Inflammatory macrophage (primary cell): ENCODE data around the gene MYO3B.

Source experiments
- DNase-seq, 2 donors: peaks; one replicate each; pipeline ENCODE4 v3.0.0-alpha.2; 2020 to 2022

The MYO3B gene

DNA sequence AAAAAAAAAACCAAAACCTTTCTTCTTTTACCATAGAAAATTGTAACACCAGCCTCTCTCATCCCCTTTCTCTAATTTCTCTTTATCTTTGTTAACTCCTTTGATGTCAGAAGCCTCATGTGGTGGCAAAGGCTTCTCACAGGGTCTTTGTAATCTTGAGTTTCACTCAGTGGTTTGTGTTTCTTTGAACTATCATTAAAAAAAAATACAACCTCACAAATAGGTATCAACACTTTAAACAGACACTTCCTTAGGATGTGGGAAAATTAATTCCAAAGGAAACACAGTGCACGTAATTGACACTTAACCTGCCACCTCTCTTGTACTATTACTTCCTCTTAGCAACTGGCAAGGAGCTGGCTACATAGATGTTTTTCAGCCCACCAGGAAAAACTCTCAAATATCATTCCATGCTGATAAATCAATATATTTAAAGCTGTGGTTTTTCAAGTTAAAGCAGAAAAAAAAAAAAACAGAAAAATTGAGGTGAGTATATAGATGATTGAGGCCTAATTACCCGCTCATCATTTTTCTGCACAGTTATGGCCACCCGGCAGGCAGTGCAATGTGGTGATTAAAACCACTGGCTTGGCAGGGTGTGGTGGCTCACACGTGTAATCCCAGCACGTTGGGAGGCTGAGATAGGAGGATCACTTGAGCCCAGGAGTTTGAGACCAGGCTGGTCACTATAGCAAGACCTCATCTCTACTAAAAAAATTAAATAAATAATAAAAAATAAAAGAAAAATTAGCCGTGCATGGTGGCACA, 193.5 kb downstream of the MYO3B start:
- DNase-seq: no peak

- no peak for DNase-seq
Measured at GRCh38 chr2:170375192-170375591, 197.2 kb downstream of the MYO3B start.

- DNase-seq: no peak
Measured at GRCh38 chr2:170377500-170378207, 199.7 kb downstream of the MYO3B start.

GRCh38 chr2:170380267-170380666, 202.3 kb downstream of the MYO3B start:
- DNase-seq: no peak

GRCh38 chr2:170381678-170382077, 203.7 kb downstream of the MYO3B start:
- no peak for DNase-seq

DNA sequence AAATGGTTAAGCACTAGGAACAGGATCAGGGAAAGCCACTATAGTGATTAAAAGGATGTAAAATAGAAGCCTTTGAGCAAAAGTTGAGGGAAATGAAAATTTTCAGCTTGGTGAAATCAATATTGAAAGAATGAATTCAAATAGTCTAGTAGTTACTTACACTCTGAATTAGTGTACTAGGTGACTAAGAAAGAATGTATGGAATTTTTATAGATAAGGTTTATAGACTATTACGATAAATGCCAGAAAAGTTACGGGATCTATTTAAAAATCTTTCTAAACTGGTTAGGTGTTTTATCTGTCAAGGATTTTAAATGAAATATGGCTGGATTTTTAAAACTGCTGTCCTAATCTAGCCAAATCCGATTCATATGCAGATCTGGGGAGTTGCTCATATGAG, 208.6 kb downstream of the MYO3B start:
- no peak for DNase-seq

- no peak for DNase-seq
Measured at GRCh38 chr2:170391018-170391417, 213.1 kb downstream of the MYO3B start.

GRCh38 chr2:170391697-170392096, 213.8 kb downstream of the MYO3B start:
- DNase-seq: no peak

GRCh38 chr2:170393861-170394498, 216.0 kb downstream of the MYO3B start:
- DNase-seq: no peak

DNA sequence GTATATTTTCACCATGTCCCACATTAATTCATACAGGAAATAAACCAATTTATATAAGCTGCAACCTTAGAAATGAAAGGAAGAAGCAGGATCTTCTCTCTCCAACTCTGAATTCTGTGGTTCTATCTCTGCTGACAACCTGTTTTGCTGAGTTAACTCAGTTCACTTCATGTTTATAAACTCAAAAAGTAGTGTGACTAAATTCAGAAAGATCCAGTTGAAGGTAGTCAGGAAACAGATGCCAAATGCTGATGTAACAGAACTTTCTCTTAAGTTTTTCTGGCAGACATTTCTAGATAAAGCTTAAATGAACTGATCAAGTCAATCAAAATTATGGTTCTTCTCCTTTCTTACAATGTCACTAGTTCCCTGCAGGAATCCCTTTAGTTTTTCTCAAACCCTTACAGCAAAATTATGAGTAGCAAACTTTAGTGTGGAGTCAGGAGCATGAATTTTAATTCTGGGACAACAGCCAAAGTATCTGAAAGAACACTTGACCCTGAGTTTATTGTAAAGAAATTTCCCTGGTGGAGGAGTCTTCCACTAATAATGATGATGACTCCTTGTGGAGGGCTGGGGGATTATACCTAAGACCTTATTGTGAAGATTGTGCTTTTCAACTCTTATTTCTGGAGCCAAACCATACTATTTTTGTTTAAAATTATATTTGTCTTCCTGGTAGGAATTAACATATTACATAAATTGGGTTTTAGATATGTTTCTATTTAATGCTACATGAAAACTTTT, 216.9 kb downstream of the MYO3B start:
- no peak for DNase-seq

DNA sequence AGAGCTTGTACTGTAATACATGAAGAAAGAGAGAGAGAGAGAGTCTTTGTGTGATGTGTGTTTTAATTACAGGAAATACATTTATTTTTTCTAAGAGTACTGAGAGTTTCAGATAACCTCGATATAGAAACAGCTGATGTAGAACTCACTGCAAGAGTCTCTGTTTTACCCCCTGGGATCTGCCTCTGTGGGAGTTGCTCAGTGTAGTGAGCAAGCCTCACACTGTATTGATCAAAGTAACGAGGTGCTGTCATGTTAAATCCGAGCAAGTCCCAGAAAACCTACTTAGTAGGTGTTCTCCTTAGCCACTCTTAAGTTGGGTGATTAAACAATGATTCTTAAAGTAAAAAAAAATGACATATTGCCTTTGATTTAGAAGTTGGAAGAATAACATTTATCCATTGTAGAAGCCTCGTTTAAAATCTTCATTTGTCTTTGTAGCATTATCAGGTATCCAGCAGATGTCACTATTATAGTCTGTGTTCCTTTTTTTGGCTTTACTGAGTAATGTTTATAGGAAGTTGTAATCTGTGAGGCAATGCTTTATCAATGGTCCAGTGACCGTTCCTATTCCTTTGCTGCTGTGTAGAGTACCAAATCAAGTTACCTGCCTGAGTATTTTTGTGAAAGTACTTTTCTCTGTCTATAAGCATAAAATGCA, 219.0 kb downstream of the MYO3B start:
- DNase-seq: peak in 1 of 2 donors; percentile 38

GRCh38 chr2:170401187-170401586, 223.2 kb downstream of the MYO3B start:
- DNase-seq: no peak

DNA sequence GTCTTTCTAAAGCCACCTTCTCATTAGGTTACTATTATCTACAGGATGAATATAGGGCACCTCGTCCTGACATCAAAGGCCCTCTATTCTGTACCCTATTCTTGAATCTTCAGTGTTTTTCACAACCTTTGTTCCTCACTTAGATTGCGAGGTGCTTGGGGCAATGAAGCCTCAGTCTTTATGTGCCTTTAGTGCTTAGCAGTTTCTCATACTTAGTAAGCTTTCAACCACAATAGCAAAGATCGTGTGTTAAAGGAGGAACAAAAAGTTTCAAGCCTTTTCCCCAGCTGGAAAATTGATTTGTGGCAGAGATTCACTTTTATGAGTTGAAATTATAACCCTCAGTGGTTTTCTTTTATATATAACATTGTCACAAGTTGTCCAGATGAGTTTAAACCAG, 226.9 kb downstream of the MYO3B start:
- no peak for DNase-seq

DNA sequence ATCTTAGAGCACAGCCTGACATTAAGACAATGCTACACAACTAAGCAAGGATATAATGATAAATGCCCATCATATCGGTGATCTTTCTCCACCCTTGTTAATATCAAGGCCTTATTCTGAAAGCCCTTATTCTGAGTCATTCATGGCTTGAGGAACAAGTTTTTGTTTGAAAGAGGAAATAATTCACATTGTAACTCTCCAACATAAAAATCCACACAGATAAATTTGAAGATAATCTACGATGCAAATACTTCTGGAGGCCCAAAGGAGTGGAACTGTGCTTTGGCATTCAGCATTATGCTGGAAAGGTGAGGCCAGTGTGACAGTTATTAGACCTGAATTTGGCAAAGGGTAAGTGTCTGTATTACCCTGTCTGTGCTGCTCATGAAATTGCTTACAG, 227.4 kb downstream of the MYO3B start:
- DNase-seq: no peak

DNA sequence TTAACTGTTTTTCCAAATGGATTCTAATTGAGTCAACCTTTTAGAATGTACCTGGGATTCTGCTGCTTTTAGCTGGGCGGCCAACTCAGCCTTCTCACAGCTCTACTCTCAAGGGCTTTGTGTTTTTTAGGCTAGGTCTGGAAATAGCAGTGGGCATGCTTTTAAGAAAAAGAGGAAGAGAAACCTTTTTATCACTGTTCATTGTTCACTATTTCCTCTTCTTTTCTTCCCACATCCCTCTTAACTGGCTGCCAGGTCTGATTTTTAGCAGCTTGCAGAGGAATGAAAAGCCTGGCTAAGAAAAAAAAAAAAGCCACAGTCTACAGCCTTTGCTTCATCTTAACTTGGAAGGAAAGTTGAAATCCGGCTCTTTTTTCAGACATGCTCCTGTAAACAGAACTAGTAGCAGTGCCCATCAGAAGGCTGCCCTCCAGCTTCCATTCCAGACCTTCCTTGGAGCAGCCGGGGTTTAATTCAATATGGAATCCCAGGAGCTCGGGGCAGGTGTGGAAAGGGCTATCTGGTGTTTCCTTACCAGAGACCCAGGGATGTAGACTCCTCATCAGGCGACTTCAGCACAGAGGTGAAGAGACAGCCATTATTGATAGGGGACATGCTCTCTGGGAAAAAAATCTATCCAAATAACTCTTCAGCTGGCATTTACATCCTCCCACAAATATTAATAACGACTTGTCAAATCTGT, 230.7 kb downstream of the MYO3B start:
- DNase-seq: no peak

- DNase-seq: peak; percentile 72 to 77
Measured at GRCh38 chr2:170409164-170409535, 231.2 kb downstream of the MYO3B start.

DNA sequence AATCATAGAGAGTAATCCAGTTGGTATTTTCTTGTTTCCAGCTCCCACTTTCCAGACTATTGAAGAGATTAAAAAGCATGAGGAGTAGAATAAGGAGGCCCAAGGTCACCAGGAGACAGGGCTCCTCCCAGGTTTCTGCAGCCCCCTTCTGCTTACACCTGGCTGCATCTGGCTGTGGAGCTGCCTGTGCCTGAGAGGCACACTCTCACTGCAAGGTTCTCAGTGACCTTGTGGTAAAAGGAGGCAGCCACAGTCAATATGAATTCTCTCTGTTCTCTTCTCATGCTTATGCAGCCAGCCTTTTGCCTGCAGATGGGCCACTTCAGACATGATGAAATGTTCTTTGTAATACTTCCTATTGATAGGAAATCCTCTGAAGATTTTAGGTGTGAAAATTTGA, 233.7 kb downstream of the MYO3B start:
- no peak for DNase-seq

DNA sequence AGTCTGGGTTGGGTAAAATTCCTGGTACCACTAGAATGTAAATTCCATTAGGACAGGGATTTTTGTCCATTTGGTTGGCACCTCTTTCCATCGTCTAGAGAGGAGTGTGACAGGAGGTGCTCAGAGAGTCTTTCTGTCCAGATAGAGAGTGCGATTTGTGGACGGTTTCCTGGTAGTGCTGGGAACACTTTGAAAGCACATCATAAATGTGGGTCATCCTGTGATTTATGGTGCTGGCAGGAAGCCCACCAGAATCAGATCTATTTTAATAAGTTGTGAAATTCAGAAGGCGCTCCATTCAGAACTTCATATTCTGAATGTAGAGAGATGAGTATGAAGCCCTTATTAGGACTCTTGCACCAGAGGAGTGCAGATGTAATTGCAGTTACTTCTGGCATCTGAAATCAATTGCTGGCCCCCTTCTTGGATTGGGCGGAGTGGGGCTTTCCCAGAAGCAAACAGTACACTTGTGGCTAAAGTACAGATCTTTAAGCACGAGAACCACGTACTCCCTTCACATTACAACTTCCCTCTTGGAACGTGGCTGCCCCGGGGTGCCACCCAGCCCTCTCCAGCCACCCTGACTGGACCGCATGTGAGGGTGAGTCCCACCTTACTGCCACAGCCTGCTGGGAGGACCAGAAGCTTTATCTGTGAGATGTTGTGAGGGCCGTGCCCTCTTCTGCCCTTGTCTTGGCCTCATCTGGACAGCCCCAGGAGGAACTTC, 243.2 kb downstream of the MYO3B start:
- no peak for DNase-seq

DNA sequence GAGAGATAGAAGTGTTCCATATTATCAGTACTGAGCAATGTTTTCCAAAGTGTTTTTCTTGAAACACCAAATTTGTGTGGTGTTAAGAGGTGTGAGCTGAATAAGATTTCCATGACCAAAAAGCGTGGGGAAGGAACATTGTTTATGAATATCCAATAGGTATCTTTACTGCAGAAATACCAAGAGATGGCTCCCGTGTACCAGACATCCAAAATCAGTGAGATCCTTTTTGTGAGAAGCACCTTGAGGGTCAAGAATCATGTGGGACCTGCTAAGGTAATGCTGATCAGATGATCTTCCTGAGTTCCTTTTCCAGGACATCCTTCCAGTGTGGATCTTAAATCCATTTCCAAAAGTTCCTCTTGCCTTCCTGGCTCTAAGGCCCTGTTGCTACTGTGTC, 246.0 kb downstream of the MYO3B start:
- DNase-seq: no peak

DNA sequence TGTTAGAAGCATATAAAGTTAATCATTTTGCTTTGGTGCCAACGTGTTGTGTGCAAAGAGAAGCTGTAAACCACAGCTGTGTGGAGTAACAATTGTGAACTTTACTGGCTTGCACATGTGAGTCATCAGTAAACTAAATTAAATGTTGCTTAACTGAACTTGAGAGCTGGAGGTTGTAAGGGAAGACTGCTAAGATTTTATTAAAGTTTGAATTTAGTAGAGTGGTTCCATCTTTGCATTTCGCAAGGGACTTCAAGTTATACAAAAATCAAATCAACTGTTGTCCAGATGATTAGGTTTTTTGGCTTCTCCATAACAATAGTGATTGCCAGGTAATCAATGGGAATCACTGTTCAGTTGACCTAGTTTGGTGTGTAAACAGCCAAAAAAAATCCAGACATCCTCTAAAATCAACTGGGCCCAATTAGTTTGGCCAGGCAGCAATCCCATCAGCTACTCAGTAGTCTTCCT, 247.4 kb downstream of the MYO3B start:
- peak; percentile 30 to 44 for DNase-seq

DNA sequence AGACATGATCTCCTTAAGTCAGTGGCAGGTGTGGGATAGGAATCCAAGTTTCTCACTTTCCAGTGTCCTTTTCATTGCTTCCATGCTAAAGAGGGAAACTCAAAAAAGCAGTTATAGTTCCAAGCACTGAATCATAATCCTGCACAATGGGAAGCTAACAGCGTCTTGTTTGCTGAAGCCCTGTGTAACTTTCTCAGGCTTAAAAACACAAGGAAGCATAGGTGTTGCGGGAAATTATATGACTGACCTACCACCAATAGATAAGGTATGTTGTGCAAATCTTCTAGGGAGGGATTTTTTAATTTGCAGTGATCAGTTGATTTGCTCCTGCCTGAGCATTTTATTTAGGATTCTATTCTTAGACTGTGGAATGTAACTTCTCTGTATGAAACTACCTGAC, 250.9 kb downstream of the MYO3B start:
- DNase-seq: no peak
